SW480 (cell line): Measurements from ENCODE around the gene WDR27.

ENCODE experiments used
- DNase-seq: peaks from one replicate; pipeline ENCODE4 v3.0.0-alpha.2; 2016; ENCODE audit warnings: low spot score

Gene WDR27

DNA sequence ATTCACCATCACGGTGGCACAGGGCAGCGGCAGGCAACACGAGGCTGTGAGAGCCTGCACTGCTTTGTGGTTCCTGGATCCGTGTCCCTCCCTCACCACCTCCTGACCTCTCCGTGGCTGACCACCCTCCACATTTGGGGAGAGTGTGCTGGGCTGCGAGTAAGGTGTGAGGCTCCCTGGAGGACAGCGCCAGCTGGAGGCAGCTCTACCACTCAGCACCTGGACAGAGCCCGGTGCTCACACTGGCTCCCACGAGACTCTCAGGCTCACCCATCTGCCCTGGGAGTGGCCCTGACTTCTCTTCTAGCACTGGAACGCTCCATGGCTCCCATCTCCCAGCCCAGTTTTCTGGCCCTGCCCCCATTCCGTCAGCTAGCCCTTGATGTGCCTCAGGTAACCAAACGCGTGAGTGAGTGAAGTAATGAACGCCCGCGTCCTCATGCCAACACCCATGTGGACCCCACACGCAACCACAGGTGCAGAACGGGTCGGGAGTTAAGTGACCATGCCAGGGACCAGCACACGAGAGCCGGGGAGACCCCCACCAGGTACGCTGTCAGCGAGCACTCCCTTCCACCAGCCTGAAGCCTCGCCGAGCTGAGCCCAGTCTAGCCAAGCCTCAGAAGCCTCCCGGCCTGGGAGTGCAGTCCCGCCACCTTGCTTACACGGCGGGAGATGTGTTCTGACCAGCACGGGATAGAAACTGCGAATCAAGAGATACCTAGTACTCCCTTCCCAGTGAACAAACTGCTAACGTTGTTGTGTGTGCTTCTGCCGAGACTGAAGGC, 137.2 kb downstream of the WDR27 start:
- DNase-seq, result no peak

DNA sequence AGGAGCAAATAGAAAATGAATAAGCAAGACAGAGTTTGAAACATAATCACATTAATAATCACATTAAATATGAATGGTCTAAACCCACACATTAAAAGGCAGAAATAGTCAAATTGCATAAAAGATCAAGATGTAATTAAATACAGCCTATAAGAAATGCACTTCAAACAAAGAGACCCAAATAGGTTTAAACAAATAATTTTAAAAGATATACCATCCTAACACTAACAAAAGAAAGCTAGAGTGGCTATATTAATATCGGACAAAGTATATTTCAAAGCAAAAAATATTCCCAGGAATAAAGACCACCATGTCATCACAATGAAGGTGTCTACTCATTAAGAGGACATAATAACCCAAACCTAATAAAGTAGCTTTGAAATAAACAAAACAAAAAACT, 140.2 kb downstream of the WDR27 start:
- no peak for DNase-seq

DNA sequence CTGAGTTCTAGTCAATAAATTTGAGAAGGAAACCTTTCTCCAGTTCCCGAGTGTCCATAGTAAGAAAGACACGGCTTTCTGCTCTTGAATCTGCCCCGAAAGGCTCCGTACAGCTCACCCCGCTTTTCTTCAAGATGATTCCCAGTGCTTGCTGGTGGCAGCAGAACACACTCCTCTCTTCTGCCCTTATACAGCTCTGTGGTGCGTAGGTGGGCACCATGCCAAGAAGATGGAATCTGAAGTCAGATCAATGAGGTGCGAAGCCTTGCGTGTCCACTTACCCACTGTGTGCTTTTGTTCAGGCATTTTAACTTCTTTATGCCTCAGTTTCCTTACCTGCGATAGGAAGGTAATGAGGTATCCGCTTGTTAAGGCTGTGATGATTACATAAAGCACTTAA, 142.2 kb downstream of the WDR27 start:
- no peak for DNase-seq

DNA sequence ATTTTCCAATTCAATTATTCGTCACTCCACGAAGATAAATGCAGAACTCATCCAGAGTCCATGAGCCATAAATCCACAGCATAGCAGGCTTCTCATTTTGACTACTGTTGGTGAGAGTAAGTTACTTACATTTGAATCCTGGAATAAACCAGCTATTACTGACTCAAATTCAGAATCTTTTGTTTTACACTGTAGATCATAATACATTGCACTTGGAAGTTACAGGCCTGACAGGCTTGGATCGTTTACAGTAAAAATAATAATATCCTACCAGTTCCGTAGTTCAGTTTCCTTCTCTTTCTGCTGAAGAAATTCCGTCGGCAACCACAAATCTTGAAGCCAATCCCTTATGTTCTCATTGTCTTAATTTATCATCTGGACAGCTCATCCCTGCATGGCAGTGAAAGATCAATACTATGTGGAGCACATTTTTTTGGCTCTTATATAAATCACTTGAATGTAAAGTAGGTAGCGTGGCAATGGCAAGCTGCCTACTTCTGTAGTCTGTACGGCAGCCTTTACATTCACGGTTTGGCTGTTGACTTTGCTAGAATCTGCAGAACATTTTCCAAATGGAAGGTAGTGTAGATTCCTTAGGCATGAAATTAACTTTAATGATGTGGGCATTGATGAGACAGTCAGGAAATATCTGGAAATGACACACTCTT, 142.9 kb downstream of the WDR27 start:
- DNase-seq, result no peak

DNA sequence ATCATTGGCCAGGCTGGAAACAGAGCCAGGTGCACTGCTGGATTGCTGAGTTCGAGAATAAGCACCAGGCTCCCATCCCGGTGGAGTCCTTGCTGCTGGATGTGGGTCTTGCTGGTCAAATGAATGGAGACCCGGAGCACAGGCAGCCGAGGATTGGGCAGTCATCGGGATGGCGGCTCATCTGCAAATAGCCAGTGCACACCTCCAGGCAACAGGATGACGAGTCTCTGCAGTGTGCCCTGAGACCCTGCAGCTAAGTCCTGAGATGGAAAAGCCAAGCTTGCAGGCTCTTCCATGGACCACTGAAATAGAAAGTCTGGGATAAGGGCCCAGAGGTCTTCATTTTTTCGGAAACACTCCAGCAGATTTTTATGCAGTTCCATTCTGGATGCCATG, 143.5 kb downstream of the WDR27 start:
- DNase-seq, result no peak

DNA sequence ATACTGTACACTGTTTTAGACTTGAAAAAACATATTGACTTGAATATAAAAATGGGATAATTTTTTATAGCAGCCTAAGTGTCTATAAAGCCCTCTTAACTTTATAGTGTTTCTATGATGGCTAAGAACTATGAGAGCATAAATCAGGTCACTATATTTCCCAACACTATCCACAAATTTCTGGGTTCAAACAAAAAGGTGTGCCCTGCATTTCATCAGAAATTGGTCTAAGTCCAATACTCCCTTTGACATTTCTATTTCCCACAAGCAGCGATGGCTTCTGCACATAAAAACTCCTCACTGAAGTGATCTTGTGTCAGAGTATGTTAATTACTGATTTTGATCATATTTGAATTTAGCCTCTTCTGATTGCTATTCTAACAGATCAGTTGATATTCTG, 143.9 kb downstream of the WDR27 start:
- no peak for DNase-seq

DNA sequence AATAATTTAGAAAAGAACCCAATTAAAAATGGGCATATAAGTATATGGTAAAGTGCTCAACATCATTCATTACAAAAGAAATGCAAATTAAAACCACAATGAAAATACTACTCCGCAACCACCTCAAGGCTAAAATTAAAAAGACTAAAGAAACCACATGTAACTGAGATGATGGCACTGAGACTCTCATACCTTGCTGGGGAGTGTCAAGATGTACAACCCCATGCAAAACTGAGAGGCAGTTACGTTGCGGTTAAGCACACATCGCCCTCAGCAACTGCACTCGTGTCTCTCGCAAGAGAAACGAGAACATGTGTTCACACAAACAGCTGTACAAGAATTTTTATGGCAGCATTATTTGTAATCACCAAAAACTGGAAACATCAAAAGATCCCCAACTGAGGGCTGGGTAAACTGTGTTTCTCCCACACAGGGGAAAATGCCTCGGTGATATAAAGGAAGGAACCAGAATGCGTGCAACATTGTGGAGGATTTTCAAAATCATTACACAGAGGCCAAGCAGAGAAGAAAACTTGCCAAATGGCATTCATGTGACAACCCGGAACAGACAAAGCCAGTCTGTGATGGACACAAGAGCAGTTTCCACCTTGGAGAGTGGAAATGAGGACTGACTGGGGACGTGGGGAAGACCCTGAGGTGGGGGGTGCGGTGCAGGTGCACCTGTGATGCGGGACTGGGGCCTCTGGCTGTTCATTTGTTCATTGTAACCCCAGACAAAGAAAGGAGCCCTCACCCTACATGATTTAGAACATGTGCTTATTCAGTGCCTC, 144.9 kb downstream of the WDR27 start:
- no peak for DNase-seq

DNA sequence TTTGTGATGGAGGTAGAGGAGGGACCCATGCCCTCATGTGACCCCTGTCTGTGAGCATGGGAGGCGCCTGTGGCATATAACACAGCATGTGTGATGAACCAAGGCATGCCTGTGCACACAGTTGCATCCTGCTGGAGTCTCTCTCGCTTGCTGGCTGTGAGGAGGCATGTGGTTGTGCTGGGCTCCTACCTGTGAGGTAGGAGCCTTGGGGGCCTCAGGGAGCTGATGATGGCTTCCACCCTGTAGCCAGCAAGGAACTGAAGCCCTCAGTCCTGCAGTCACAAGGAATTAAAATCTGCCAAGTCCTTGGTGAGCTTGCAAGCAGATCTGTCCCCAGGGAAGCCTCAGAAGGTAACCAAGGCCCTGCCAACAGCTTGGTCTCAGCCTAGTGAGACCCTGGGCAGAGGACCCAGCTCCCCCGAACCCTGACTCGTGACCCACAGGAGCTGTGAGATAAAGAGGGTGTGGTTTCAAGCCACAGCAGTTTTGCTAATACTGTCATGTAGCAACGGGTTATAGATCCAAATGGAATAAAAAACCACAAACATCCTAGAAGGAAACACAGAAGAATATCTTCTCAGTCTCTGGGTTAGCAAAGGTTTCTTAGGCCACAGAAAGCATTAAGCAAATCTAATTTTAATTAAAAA, 145.7 kb downstream of the WDR27 start:
- DNase-seq, result no peak

DNA sequence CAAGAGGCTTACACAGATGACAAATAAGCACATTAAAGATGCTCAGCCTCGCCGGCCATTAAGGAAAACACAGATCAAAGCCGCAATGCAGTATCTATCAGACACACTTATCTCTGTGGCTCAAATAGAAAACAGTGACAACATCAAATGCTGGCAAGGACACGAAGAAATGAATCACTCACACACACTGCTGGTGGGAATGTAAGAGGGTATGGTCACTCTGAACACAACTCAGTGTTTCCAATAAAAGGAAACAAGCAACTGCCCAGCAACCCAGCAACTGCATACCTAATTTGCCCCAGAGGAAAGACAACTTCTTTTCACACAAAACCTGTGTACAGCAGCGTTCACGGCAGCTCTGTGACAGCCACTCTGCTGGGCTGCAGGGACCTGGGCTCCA, 155.8 kb downstream of the WDR27 start:
- no peak for DNase-seq

DNA sequence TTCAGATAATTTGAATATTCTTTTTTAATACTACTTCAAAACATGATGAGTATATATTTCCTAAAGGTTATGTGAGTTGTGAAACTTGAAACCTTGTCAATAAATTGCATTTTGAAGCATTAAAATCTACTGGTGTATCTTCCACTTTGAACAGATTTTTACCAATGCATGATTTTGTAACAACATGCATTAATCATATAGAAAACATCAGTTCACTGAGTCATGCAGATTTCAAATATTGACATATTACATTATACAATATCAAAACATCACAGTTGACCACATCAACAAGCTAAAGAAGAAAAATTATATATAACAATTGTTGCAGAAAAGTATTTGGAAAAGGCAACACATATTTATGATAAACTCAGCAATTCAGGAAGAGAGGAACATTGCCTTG, 158.1 kb downstream of the WDR27 start:
- DNase-seq, result no peak

DNA sequence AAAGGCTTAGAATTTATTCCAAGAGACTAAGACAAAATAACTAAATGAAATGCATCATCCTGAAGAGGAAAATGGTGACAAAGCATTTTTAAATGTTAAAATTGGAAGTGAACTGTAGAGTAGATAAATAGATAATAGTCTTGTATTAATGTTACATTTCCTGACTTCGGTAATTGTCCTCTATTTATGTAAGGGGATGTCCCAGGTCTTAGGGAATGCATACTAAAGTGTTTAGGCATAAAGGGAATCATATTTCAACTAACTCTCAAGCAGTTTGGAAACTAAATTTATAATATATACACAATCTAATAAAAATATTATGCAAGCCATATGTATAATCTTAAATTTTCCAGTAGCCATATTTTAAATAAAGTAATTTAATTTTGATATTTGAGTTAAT, 159.3 kb downstream of the WDR27 start:
- no peak for DNase-seq

DNA sequence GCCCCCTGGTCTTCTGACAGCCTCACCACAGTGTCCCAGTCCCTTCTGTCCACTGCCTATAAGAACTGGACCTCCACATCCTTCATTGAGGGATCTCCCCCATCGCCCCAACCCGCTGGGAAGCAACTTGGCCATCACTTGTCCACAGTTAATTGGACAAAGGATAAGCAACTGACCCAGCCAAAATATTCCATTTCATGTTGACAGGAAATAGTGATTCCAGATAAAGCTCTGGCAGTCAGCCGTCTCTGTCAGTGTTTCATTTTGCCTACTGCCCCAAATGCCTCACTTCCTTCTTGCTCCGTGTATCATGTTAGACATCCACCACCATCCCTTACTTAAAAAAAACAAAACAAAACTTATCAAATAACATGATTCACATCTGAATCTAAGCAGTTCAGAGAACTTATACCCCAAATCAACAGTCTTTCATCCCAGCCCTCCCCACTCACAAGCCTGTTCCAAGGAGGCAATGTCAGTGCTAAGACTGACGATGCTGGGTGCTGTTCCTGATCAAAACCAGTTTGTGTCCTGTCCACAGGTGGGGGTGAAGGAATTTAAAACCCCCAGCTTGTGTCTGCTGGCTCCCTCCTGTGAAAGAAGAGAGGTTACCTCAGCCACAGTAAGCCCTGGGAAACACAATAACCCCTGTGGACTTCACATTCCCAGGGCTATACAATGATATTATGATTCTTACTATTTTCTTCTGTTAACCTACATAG, 162.5 kb downstream of the WDR27 start:
- DNase-seq, result no peak

DNA sequence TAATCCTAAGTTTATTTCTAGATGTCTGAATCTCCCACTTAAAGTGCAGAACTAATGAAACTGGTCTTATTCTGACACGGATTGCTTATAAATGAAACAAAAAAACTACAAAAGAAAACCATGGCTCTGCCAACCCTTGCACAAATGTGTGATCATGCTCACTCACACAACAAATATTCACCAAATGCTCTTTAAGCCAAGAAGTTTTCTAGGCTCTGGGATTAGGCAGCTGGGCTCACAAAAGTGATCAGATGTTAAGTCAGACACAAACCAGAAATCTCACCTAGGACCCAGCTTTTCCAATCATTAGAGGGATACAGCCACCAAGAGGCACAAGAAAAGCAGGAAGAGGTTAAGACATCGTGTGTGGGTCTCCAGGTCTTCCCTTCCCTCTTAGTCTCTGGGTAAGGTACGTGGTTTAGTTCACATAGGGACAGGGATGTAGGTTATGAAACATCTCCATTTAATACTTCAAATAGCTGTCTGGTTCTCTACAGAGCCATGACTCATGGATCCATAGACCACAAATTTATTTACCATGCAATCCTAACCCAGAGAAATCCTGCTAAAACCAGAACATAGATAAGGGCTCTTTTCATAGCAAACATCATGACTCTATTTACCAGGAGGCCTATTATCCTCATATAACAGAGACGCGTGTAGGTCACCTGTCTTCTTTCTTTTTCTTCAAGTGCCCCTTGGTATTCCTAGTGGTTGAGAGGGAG, 165.2 kb downstream of the WDR27 start:
- DNase-seq, result peak; percentile 4

DNA sequence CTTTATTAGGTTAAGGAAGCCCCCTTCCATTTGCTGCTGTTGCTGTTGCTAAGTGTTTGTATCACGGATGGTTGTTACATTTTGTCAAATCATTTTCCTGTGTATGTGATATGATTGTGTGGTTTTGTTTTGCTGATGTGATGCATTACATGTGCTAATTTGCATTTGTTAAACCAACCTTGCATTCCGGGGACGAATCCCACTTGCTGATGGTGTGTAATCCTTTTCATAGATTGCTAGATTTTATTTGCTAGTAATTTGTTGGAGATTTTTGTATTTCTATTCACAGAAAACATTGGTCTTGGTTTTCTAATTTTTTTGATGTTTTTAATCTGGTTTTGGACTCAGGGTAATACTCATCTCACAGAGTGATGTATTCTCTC, 167.8 kb downstream of the WDR27 start:
- DNase-seq, result no peak

DNA sequence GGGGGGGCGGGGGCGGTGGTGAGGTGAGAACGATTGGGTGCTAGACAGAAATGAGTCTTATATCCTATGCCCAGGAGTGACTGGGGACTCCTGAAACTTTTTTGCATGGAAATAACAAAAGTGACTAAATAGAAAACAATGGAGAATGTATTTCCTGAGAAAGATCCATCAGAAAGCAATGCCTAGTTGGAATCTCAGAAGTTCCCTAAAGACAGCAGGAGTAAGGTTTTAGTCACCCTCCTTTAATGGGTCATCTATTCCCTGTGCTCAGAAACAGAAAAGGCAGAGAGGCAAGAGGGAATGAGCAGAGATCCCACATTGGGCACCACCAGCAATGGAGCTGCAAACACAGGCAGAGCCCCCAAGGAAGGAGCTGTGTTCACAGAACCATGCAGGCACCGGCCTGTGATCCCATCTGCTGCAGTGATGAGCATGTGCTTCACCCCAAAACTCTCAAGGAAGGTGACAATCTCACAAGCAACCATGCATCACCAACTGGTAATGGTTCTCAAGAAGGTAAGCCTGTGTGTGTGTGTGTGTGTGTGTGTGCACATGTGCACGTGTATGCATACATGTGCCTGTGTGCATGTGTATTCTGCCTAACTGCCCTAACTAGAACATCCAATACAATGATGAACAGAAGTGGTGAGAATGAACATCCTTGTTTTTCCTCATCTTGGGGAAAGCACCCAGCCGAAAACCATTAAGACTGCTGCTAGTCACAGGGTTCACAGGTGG, 168.4 kb downstream of the WDR27 start:
- DNase-seq, result no peak

DNA sequence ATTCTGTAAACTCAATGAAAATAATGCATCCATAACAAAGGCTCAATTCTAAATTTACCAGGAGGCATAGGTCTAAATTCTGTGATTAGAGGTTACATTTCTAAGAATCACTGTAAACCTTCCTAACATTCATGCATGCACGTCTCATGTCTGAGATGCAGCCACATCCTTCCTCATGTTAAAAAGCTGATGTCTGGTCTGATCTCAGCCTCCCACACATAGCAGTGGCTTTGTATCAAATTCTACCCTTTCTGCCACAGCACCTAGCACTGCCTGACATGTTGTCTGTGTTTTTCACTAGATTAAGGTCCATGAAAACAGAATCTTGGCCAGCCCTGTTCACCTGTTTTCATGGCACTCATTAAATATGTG, 171.1 kb downstream of the WDR27 start:
- no peak for DNase-seq

DNA sequence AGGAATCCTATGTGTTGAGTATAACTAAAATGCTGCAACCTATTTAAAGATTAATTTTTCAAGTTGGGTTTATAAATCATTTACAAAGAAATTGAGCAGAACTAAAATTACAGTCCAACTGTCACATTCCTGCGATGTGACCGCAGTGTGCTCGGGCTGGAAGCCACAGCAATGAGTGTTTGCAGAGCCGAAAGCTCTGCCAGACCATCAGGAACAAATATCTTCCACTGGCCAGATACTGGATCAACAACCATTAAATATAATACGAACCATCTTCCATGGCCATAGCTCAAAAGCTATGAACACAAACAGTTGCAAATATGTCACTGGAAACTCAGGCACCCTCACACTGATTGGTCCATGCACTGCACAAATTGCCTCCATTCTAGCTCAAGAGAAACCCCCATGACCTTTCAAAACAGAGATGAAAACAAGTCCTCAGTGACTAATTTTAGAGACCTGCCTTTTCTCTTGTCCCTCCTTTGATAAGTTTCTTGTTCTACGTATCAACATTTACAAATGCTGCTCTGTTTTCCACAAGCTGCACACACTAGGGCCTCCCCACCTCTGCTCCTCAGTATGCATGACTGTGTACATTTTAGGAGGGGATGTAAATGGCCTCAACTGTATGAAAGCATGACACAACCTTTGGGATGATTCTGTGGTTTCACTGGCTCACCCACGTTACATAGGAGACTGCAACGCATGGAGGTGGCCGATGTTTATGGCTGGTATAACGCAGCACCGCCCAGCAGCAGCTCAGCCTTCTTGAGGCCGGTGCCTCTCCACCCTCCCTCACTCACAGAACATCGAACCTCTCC, 171.7 kb downstream of the WDR27 start:
- DNase-seq, result peak; percentile 61

DNA sequence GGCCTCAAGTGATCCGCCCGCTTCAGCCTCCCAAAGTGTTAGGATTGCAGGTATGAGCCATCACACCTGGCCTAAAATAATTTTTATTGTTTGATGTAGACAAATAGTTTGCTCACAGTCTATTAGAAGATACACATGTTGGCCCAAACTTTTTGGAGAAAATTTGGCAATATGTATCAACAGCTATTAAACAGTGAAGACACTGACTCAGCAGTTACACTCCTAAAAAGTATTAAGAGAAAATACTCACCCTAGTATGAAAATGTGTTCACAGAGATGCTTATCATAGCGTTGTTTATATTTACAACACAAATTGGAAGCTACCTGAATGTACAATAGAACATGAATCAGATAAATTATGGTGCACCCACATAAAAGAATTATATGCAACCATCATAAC, 173.1 kb downstream of the WDR27 start:
- DNase-seq, result no peak

DNA sequence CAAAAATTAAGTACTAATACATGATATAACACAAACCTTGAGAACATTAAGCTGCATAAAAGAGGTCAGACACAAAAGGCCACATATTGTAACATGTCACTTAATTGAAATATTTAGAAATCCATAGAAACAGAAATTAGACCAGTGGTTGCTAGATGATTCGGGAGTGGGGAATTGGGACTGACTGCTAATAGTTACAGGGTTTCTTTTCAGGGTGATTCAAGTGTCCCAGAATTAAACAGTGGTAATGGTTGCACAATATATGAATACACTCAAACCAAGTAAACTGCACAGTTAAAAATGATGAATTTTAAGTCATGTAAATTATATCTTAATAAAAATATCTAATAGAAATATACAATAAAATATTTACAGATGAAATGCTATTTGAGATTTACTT, 174.5 kb downstream of the WDR27 start:
- DNase-seq, result no peak

DNA sequence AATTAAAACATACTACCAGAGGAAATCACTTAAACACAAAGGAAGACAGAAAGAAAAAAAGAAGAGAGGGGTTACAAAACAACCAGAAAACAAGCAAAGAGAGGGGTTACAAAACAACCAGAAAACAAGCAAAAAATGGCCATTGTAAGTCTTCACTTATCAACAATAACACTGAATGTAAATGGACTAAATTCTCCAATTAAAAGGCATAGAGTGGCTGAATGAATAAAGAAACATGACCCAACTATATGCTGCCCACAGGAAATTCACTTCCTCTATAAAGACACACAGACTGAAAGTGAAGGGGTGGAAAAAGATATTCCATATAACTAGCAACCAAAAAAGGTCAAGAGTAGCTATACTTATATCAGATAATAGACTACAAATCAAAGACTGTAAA, 180.0 kb downstream of the WDR27 start:
- no peak for DNase-seq
